ENCODE data around the gene IGFL2. TPM values are rescaled to one million over a fixed set of nuclear protein-coding genes. Genes with fewer than 3 reads are reported as not detected.
"Not testable (repeated sequence)": the region's sequence is repeated elsewhere in the genome, so short reads cannot be mapped to it uniquely, and the experiment has no call there.

Gene IGFL2
- total RNA-seq, 2 experiments from 2014 or later = not detected

DNA sequence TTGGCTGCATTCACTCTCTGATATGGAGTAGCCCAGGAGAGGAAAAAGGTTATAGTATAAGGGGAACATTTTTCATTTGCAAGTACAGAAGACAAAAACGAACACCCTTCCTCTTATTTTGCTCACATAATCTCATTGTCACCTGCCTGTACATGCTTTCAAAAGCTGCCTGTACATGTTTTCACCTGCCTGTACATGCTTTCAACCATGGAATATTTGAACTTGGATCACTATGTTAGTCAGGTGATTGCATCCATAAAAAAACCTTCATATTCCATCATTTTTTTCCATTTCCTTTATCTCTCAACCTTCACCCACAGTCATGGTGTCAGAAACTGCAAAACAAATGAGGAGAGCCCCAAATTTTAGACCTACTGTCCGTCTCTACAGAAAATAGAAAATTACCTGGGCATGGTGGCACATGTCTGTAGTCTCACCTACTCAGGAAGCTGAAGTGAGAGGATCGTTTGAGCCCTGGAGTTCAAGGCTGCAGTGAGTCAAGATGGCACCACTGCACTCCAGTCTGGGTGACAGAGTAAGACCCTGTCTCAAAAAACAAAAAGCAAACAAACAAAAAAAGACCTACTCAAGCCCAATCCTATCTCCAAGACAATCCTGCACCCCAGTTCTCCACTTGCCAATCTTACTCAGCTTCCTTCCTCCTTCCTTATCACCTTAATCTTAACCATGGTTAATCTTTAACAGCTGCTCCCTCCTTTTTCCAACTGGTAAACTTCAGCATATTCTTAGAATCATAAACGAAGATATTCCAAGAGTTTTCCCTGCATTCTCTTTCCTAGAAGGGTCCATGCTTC, 11.6 kb downstream of the IGFL2 start:
- H3K4me1 Mint-ChIP-seq = no peaks in the 10 kb centered on the region
- H3K27me3 Mint-ChIP-seq = peaks cover 17% of the 10 kb centered on the region

DNA sequence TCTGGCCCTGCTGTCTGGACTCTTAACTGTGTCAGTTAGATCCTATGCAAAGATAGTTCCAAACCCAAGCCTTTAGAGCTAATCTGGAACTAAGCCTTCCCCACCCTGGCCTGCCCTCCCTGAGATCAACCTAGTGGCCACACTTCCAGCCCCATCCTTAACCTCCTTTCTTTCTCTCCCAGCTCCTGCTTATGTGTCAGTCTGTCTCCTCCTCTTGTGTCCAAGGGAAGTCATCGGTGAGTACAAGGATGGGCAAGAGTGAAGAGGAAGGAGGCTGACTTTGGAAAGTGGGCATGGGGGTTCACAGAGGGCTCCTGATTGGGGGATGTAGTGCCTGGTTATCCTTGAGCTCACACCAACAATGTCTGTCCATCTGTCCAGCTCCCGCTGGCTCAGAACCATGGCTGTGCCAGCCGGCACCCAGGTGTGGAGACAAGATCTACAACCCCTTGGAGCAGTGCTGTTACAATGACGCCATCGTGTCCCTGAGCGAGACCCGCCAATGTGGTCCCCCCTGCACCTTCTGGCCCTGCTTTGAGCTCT, 12.3 kb downstream of the IGFL2 start:
- no peaks in the 10 kb centered on the region for H3K36me3 Mint-ChIP-seq
- H3K27ac Mint-ChIP-seq = no peak overlapping the region
- ATAC-seq (ENCODE audit: low read depth) (no peak), DNase-seq (no peak)
- no peaks in the 10 kb centered on the region for H3K4me1 Mint-ChIP-seq
- peaks cover 17% of the 10 kb centered on the region for H3K27me3 Mint-ChIP-seq
- POLR2A ChIA-PET = interaction anchor here (0.6 kb wide), 1 partner anchor 15 kb away, joined by 3 read pairs; no protein-coding TSS in a partner anchor
- no peak overlapping the region for H3K4me3 Mint-ChIP-seq
- H3K9me3 Mint-ChIP-seq = peaks cover 2% of the 10 kb centered on the region

More for the DNA sequence above, 11.6 kb downstream of the IGFL2 start:
- POLR2A ChIA-PET = no interaction called here
- DNase-seq (no peak), ATAC-seq (ENCODE audit: low read depth) (no peak)
- H3K4me3 Mint-ChIP-seq = no peak overlapping the region
- no peaks in the 10 kb centered on the region for H3K36me3 Mint-ChIP-seq
- no peak overlapping the region for H3K27ac Mint-ChIP-seq
- H3K9me3 Mint-ChIP-seq = peaks cover 2% of the 10 kb centered on the region

DNA sequence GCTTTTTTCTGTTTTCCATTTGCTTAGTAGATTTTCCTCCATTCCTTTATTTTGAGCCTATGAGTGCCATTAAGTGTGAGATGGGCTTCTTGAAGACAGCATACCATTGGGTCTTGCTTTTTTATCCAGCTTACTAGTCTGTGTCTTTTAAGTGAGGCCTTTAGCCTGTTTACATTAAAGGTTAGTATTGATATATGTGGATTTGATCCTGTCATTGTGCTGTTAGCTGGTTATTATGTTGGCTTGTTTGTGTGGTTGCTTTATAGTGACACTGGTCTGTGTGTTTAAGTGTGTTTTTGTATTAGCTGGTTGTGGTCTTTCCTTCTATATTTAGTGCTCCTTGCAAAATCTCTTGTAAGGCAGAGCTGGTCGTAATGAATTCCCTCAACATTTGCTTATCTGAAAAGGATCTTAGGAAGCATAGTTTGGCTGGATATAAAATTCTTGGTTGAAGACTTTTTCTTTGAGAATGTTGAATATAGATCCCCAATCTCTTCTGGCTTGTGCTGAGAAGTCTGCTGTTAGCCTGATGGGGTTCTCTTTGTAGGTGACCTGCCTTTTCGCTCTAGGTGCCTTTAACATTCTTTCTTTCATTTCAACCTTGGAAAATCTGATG, 13.7 kb downstream of the IGFL2 start:
- not testable (repeated sequence) for DNase-seq; H3K4me1 Mint-ChIP-seq; H3K36me3 Mint-ChIP-seq; H3K27ac Mint-ChIP-seq; H3K9me3 Mint-ChIP-seq; H3K4me3 Mint-ChIP-seq; ATAC-seq (ENCODE audit: low read depth)
- peaks cover 17% of the 10 kb centered on the region for H3K27me3 Mint-ChIP-seq
- POLR2A ChIA-PET = interaction anchor here (0.6 kb wide), 1 partner anchor 315 kb away, joined by 5 read pairs; no protein-coding TSS in a partner anchor

DNA sequence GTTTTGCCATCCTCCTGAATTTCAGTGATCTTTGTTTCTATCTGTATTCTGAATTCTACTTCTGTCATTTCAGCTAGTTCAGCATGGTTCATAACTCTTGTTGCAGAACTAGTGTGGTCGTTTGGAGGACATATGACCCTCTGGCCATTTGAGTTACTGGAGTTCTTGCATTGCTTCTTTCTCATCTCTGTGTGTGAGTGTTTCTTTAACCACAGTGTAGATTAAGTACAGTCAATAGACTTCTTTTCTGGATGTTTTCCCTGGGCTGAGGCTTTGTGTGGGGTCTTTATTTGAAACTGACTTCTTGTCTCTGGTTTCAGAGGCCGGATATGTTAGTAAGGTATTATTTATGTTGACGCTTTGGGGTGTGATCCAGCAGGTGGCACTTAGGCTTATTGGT, 14.7 kb downstream of the IGFL2 start:
- peaks cover 2% of the 10 kb centered on the region for H3K9me3 Mint-ChIP-seq
- POLR2A ChIA-PET = no interaction called here

DNA sequence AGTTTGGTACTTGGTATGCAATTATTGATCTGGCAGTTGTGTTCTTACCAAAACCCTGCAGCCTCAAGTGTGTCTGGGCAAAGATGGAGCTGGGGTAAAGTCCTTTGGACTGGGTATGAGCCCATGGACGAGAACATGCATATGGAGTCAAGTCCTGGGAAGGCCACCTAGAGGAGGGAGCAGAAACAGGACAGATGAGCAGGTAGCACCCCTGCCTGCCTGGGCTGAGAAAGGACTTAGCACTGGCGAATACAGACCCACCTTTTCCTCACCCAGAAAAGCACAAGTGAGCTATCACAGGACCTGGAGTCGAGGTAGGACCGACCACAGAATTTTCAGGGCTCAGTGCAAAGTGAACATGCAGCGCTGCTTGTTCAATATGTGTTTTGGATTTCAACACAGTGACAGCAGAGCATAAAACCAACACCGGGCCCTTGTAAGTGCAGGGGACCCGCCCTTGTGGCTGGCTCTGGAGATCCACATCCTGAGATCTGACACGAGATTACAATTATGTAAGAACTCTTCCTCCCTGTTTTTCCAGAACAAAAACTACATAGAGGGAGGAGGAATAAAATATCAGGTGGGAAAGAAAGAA, 25.9 kb downstream of the IGFL2 start:
- no peak overlapping the region for H3K27ac Mint-ChIP-seq
- POLR2A ChIA-PET = no interaction called here
- no peaks in the 10 kb centered on the region for H3K9me3 Mint-ChIP-seq
- H3K27me3 Mint-ChIP-seq = peaks cover 32% of the 10 kb centered on the region
- peaks cover 5% of the 10 kb centered on the region for H3K4me1 Mint-ChIP-seq
- ATAC-seq (ENCODE audit: low read depth) (no peak), DNase-seq (no peak)
- H3K36me3 Mint-ChIP-seq = no peaks in the 10 kb centered on the region
- no peak overlapping the region for H3K4me3 Mint-ChIP-seq

More for the DNA sequence above, 14.7 kb downstream of the IGFL2 start:
- Mint-ChIP-seq H3K27ac (no peak overlapping the region), H3K27me3 (peaks cover 12% of the 10 kb centered on the region), H3K4me3 (no peak overlapping the region), H3K36me3 (no peaks in the 10 kb centered on the region), H3K4me1 (no peaks in the 10 kb centered on the region)
- DNase-seq = no peak
- no peak for ATAC-seq (ENCODE audit: low read depth)

DNA sequence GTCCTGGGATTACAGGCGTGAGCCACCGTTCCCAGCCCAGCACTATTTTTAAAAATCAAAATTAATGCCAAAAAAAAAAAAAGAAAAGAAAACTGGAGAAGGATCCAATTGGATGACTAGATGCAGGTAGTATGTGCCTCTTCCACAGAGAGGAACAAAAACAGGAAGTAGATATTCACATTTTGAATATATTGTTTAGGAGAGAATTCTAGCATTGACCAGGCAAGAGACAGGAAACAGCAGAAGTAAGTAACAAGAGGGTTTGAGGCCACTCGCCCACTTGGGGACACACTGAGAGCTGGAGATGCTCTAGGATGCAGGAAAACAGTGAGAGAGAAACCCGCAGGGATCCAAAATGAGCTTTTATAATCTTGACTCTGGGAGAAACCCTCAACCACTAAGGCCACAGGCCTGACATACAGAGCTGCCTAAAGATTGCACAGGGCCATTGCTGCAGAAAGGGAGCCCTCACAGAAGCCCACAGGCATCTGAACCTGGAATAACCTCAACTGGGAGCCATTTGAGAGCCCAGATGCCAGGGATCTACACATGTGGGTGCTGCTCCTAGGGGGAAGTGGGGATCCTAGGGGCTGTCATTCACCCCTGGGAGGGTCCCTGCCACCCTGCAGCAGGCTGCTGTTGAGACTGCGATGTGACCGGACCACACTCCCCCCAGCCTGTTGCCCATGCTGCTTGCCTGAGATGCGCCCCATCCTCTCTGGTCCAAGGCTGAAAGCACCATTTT, 28.2 kb downstream of the IGFL2 start:
- no peak for ATAC-seq (ENCODE audit: low read depth)
- no peaks in the 10 kb centered on the region for H3K9me3 Mint-ChIP-seq
- peaks cover 5% of the 10 kb centered on the region for H3K4me1 Mint-ChIP-seq
- no peak overlapping the region for H3K27ac Mint-ChIP-seq
- POLR2A ChIA-PET = no interaction called here
- DNase-seq = no peak
- no peaks in the 10 kb centered on the region for H3K36me3 Mint-ChIP-seq
- peaks cover 23% of the 10 kb centered on the region for H3K27me3 Mint-ChIP-seq
- no peak overlapping the region for H3K4me3 Mint-ChIP-seq

DNA sequence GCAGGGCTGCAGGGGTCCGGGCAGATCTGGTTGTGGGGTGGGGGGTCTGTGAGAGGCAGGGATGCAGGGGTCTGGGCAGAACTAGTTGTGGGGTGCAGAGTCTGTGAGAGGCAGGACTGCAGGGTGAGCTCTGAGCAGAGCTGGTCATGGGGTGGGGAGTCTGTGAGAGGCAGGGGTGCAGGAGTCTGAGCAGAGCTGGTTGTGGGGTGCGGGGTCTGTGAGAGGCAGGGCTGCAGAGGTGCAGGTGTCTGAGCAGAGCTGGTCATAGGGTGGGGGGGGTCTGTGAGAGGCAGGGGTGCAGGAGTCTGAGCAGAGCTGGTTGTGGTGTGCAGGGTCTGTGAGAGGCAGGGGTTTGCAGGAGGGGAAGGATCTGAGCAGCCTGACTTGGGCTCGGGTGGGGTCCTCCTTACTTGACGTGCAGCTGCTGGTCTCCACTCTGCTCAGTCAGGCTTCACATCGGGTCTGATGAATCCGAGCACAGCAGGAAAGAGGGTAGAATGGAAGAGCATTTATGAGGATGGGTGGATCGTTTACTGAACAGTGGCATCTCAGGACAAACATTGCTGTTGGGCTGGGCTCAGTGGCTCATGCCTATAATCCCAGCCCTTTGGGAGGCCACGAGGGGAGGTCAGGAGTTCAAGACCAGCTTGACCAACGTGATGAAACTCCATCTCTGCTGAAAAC, 31.2 kb downstream of the IGFL2 start:
- Mint-ChIP-seq H3K36me3 (no peaks in the 10 kb centered on the region), H3K27me3 (peaks cover 38% of the 10 kb centered on the region), H3K4me3 (no peak overlapping the region), H3K9me3 (no peaks in the 10 kb centered on the region), H3K4me1 (peaks cover 3% of the 10 kb centered on the region), H3K27ac (no peak overlapping the region)
- POLR2A ChIA-PET = no interaction called here
- ATAC-seq (ENCODE audit: low read depth) (no peak), DNase-seq (no peak)

DNA sequence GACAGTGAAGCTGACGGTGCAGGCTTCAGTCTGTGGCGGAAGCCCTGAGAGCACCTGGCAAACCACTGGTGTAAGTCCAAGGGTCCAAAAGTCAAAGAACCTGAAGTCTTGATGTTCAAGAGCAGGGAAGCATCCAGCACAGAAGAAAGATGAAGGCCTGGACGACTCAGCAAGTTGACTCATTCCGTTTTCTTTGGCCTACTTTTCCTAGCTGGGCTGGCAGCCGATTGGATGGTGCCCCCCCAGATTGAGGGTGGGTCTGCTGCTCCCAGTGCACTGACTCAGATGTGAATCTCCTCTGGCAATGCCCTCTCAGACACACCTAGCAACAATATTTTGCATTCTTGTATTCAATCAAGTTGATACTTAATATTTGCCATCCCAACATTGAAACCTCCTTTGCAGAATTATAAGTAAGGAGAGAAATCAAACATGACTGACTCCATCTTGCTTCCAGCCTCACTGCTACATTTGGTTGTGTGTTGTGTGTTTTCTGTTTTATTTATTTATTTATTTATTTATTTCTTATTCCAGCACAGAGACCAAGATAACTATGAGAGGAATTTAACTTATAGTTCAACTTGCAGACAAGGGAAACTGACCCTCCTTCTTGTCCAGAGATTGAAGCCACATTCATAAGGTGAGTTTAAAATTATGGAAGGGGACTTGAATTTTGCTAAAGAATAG, 32.8 kb downstream of the IGFL2 start:
- POLR2A ChIA-PET = no interaction called here
- Mint-ChIP-seq H3K4me3 (no peak overlapping the region), H3K9me3 (no peaks in the 10 kb centered on the region), H3K27ac (no peak overlapping the region), H3K36me3 (no peaks in the 10 kb centered on the region), H3K4me1 (peaks cover 6% of the 10 kb centered on the region), H3K27me3 (peaks cover 41% of the 10 kb centered on the region)
- DNase-seq = no peak
- ATAC-seq (ENCODE audit: low read depth) = no peak

DNA sequence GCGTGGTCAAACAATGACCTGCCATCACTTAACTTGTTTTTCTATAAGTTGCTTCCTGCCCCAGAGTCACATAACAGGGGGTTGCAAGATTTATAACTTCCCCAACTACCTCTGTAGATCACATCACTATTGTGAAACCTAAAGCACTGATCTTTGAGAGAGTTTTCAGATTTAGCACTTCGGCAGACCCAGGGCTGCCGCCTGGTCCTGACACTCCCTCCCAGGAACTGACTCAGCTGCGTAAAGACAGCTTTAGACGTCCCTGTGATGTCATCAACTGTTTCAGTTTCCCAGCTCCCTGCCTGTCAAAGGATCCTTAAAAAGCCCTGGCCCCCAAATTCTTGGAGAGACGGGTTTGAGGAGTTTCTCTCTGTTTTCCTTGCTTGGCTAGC, 33.3 kb downstream of the IGFL2 start:
- ATAC-seq (ENCODE audit: low read depth) (no peak), DNase-seq (no peak)
- POLR2A ChIA-PET = no interaction called here
- Mint-ChIP-seq H3K4me1 (peaks cover 6% of the 10 kb centered on the region), H3K27me3 (peaks cover 37% of the 10 kb centered on the region), H3K4me3 (no peak overlapping the region), H3K27ac (no peak overlapping the region), H3K9me3 (no peaks in the 10 kb centered on the region), H3K36me3 (no peaks in the 10 kb centered on the region)

DNA sequence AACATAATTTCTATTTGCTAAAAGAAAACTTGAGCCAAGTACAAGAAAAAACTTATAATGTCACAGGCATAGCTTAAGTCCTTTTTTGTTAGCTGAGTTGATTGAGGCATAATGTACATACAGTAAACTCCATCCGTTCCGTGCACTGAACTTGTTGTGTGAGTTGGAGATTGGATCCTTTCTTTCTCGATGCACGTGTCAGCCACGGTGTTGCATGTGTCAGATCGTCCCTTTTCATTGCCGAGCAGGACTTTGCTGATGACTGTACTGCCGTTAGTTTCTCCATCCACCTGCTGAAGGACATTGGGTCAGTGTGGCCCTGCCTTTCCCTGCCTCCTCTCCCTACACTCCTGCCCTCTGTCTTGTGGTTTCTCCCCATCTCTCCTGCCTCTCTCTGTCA, 34.4 kb downstream of the IGFL2 start:
- Mint-ChIP-seq H3K27ac (no peak overlapping the region), H3K9me3 (no peaks in the 10 kb centered on the region), H3K36me3 (no peaks in the 10 kb centered on the region), H3K27me3 (peaks cover 42% of the 10 kb centered on the region), H3K4me3 (no peak overlapping the region), H3K4me1 (peaks cover 6% of the 10 kb centered on the region)
- ATAC-seq (ENCODE audit: low read depth) (no peak), DNase-seq (no peak)
- POLR2A ChIA-PET = no interaction called here

DNA sequence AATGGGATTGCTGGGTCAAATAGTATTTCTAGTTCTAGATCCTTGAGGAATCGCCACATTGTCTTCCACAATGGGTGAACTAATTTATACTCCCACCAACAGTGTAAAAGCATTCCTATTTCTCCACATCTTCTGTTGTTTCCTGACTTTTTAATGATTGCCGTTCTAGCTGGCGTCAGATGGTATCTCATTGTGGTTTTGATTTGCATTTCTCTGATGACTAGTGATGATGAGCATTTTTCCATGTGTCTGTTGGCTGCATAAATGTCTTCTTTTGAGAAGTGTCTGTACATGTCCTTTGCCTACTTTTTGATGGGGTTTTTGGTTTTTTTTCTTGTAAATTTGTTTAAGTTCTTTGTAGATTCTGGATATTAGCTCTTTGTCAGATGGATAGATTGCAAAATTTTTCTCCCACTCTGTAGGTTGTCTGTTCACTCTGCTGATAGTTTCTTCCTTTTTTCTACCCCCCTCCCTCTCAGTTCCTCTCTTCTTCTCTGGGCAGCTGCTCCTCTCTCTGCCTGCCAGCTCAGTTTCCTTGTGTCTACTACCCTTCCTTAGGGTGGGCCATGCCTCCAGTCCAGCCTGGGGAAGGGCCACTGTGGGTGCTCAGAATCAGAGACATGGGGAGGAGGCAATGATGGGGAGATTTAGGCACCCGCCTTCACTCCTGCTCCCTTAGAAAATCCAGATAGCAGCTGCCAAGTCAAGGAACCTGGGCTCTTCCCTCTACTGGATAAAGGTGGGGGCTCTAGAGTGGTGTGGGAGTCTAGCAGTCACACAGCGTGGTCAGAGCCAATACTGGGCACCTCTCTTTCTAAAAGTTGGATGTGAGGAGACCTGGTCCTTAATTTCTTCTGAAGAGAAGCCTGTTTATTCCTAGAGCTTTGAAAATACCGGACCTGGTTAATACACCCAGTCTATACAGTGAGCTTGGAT, 37.0 kb downstream of the IGFL2 start:
- H3K36me3 Mint-ChIP-seq; H3K27ac Mint-ChIP-seq; H3K4me3 Mint-ChIP-seq; H3K4me1 Mint-ChIP-seq; DNase-seq; H3K9me3 Mint-ChIP-seq; ATAC-seq (ENCODE audit: low read depth); POLR2A ChIA-PET: not testable (repeated sequence)
- H3K27me3 Mint-ChIP-seq = peaks cover 49% of the 10 kb centered on the region

Data from activated naive CD8-positive, alpha-beta T cell treated with anti-CD3 and anti-CD28 coated beads, Interleukin-2, amount 10 ng/mL, durations not matched to agents 7 days and 5 days (primary cell).